Measurements from ENCODE around the gene SETD1A.

- TF ChIP-seq POLR2A (IDR thresholded peaks at IDR 0.05; ENCODE audit: low read length): no peak
- TF ChIP-seq GATA1 (IDR thresholded peaks at IDR 0.05; ENCODE audit: low read depth, low read length): no peak
Observed at GRCh38 chr16:30958175-30959079, 873 bp downstream of the SETD1A start.
